Activated CD8-positive, alpha-beta memory T cell treated with anti-CD3 and anti-CD28 coated beads, Interleukin-2, amount 50 U/mL, for 1 hour (primary cell): ENCODE results near the gene METRNL.

ENCODE experiments used
- DNase-seq: peaks from one replicate; pipeline ENCODE4 v3.0.0-alpha.2; 2020; ENCODE audit errors: extremely low read depth

METRNL gene

DNA sequence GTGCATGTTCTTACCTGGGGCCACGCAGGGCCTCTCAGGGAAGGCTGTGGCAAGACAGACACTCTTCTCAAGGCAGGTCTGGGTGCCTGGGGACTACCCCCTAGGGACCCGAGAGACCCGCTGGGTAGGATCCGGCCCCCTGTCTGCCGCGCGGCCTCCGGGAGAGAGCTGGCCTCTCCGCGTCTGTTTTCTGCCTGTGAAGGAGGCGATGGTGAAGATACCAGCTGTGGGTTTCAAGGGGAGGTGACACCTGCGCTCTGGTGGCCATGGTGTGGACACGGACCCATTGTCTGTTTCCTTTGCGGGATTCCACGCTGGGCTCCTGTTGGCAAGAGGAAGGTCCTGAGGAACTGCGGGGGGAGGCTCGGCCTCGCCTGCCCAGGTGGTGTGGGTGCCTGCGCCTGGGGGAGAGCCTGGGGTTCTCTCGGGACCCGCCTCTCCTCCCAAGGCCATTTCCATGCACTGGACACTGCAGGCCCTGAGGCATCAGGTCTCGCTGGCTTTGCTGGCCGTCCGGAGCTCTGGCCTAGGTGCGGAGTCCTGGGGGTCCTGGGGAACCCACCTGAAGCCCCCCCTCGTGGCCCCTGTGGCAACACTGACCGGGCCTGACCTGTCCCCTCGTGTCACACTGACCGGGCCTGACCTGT, 12.2 kb upstream of the METRNL start:
- no peak for DNase-seq

GRCh38 chr17:83067718-83068261, 11.6 kb upstream of the METRNL start:
- no peak for DNase-seq

- no peak for DNase-seq
These were observed 10.5 kb upstream of the METRNL start for GRCh38 chr17:83068641-83069570.

DNA sequence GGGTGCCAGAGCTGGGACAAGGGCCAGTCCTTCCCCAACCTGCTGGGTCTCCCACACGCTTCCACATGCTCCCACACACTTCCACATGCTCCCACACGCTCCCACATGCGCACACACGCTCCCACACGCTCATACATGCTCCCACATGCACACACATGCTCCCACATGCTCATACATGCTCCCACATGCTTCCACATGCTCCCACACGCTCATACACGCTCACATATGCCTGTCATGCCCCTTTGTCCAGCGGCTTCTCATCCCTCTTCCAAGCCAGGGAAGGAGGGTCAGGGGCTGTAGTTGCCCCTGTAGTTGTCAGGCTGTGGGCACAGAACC, 9.9 kb upstream of the METRNL start:
- no peak for DNase-seq

- DNase-seq: no peak
These were observed 9.3 kb upstream of the METRNL start for GRCh38 chr17:83069931-83070742.

- DNase-seq: no peak
These were observed 8.5 kb upstream of the METRNL start for GRCh38 chr17:83070800-83071341.

- DNase-seq: no peak
These were observed 8.0 kb upstream of the METRNL start for GRCh38 chr17:83071365-83071764.

- DNase-seq: no peak
These were observed 7.3 kb upstream of the METRNL start for GRCh38 chr17:83071966-83072562.

DNA sequence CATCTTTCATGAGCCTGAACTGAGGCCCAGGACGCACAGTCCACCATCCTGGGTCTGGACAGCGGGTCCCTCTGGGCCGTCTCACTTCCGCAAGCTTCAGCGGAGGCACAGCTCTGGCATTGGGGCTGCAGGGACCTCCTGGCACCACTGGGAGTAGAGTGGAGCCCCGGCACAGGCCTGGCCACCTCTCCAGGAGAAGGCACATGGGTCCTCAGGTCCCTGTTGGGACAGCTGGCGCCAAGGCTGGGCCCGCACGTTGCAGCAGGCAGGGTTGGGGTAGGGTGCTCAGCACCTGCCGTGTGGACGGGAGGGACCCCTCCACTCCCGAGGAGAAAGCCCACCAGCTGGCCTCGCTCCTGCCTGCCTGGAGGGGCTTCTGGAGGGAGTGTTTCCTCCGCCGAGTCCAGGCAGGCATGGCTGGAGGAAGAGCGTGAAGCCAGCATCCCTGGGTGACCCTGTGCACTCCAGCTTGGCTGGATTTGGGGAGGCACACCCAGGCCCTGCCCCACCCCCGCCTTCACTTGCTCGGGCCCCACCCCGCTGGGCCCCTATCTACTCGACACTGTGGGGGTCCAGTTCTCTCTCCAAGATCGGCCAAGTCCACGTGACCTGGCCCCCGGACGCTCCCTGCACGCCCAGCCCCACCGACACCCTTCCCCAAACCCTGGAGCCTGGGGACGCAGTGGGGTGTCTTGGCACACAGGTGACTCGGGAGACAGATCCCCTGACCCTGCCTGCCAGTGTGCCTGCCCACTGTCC, 6.6 kb upstream of the METRNL start:
- no peak for DNase-seq

DNA sequence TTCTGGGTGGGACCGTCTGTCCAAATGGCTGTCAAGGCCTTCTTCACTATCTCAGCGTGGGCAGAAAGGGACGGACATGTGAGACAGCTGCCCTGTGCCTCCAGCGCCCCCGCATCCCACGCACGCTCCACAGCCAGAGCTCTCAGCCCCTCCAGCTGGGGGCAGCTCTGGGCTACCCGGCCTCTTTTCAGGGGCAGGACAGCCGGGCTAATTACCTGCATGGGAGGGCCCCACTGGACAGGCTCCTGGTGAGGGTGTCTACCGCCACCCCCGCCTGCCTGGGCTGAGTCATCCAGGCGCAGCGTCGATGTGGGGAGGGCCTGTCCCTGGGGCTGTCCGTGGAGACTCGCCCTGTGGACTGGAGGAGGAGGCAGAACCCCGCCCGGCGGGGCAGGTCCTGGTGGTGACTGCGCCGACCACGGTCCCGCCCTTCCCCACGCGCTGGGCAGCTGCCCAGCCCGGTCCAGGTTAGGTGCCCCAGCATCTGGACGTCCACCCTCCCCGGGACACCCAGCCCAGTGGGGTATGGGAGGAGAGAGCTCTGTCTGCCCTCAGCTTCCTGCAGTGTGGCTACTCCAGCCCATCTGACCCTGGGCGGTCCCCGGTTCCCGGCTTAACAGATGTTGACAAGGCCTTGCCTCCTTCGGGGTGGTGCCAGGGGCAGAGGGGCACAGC, 5.9 kb upstream of the METRNL start:
- no peak for DNase-seq

GRCh38 chr17:83074486-83075223, 4.8 kb upstream of the METRNL start:
- no peak for DNase-seq

DNA sequence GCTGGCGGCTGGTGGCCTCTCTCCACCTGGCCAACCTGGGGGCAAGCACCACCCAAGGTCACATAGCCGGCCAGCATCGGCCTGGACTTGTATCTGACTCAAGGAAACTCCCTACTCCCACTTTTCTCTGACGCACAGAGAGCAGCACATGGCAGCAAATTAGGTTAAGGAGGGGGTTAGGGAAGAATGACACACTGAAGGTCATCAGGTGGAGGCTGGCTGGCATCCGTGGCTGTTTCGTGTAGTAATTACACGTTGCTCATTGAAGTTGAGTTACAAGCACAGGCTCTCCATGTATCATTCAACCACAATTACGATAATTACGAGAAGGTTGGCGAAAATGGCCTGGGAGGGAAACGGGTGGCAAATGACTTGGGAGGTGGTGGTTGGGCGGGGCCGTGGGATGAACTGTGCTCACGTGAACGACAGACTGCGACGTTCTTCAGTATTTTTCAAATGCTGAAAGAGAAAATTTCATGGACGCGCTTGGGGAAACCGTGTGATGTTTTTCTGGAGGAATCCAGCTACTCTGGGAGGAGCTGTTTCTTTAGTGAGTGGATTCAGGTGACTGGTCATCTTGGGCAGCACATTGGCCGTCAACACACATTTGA, 4.0 kb upstream of the METRNL start:
- DNase-seq: no peak

DNA sequence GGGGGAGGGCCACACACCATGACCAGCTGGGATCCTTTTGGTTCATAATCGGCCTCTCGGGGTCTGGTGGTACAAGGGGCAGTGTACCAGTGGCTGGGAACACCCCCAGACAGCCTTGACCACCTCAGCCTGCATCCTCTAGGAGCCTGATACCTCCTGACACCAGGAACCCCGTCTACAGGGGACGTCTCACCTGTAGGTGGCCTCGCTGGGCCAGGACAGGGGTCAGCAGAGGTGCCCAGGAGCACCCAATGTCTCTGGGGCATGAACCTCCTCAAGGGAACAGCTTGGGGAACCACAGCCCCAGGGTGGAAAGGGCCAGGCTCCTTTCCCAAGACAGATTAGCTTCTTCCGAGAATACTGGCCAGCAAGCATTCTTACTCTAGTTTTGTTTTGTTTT, 2.5 kb upstream of the METRNL start:
- DNase-seq: no peak

DNA sequence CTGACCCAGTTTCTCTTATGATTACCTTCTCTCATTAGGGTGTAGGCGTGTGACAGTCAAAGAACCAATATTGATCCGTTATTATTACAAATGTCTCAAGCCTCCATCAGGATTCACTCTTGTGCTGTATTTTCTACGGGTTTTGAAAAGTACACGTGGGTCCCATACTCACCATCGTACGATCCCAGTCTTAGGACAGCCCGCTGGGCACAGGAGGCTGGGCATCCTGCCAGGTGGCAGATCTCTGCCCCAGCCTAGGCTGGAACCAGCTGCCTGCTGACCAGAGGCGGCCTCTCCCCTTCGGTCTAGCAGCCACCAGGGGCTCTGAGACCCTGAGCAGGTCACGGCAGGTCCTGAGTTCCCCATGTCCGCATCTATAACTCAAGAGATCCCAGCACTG, 2.0 kb upstream of the METRNL start:
- no peak for DNase-seq

DNA sequence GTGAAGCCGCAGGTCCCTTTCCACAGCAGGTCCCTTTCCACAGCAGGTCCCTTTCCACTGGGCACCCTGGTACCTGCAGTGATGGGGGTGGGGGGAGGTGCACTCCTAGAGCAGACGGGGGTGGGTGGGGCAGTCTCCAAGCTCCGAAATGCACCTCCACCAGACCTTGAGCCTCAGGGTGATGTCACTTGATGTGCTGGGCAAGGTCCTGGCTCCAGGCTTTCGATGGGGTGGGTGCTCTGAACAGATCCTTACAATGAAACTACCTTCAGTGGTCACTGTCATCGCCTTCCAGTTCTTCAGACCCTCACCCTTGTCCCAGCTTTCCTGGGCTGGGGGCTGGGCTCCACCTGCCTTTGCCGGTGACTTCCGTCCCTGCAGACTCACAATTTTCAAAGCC, 1.5 kb upstream of the METRNL start:
- no peak for DNase-seq

GRCh38 chr17:83078378-83079351, 744 bp upstream of the METRNL start:
- no peak for DNase-seq

- no peak for DNase-seq
These were observed 563 bp downstream of the METRNL start for GRCh38 chr17:83079766-83080578.
